ENCODE data around the gene MEIOB. TPM values are rescaled to one million over a fixed set of nuclear protein-coding genes. Genes with fewer than 3 reads are reported as not detected.
"Not testable (repeated sequence)": the region's sequence is repeated elsewhere in the genome, so short reads cannot be mapped to it uniquely, and the experiment has no call there.

Gene MEIOB
- total and polyA plus RNA-seq, 10 donors: not detected

- H3K27me3 ChIP-seq (replicated peaks in 1 of 7): peaks cover 0 to 56% (median 0%) of the 10 kb centered on the region in 7 donors
- H3K27ac ChIP-seq: no peak overlapping the region
- WGBS, 5 donors: 71 to 90% (median 84%) methylated on average over 8 to 9 of the region's 9 CpGs
- H3K9me3 ChIP-seq: no peaks in the 10 kb centered on the region
- no peaks in the 10 kb centered on the region for H3K4me1 ChIP-seq
- H3K36me3 ChIP-seq: no peaks in the 10 kb centered on the region
- intact Hi-C loops (cut with DNase I; ENCODE audit: low total_unique reads): no loop called here
- no peak for DNase-seq
- TF ChIP-seq POLR2AphosphoS5 (IDR thresholded peaks at IDR 0.05) (no peak), POLR2A (IDR thresholded peaks at IDR 0.05) (no peak)
- TF ChIP-seq, protein P1, sequence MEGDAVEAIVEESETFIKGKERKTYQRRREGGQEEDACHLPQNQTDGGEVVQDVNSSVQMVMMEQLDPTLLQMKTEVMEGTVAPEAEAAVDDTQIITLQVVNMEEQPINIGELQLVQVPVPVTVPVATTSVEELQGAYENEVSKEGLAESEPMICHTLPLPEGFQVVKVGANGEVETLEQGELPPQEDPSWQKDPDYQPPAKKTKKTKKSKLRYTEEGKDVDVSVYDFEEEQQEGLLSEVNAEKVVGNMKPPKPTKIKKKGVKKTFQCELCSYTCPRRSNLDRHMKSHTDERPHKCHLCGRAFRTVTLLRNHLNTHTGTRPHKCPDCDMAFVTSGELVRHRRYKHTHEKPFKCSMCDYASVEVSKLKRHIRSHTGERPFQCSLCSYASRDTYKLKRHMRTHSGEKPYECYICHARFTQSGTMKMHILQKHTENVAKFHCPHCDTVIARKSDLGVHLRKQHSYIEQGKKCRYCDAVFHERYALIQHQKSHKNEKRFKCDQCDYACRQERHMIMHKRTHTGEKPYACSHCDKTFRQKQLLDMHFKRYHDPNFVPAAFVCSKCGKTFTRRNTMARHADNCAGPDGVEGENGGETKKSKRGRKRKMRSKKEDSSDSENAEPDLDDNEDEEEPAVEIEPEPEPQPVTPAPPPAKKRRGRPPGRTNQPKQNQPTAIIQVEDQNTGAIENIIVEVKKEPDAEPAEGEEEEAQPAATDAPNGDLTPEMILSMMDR (IDR thresholded peaks at IDR 0.05 in 8 of 11, conservative IDR thresholded peaks at IDR 0.05 in 3 of 11): no peak
- H3K4me3 ChIP-seq: no peak overlapping the region
These were observed 28.4 kb upstream of the MEIOB start for GRCh38 chr16:1900452-1900774.

- Histone ChIP-seq H3K27me3 (replicated peaks in 1 of 7) (peaks cover 0 to 54% (median 0%) of the 10 kb centered on the region in 7 donors), H3K9me3 (no peaks in the 10 kb centered on the region), H3K4me1 (no peaks in the 10 kb centered on the region), H3K27ac (no peak overlapping the region), H3K4me3 (no peak overlapping the region), H3K36me3 (no peaks in the 10 kb centered on the region)
- WGBS, 5 donors: 78 to 89% (median 85%) methylated on average over 16 of the region's 16 CpGs
- intact Hi-C loops (cut with DNase I; ENCODE audit: low total_unique reads): no loop called here
- no peak for DNase-seq
- TF ChIP-seq POLR2A (IDR thresholded peaks at IDR 0.05) (no peak), POLR2AphosphoS5 (IDR thresholded peaks at IDR 0.05) (no peak)
- TF ChIP-seq, protein P1 (IDR thresholded peaks at IDR 0.05 in 8 of 11, conservative IDR thresholded peaks at IDR 0.05 in 3 of 11): no peak
These were observed 27.9 kb upstream of the MEIOB start for GRCh38 chr16:1899641-1900451.

GRCh38 chr16:1897692-1898091, 25.7 kb upstream of the MEIOB start:
- H3K27me3 ChIP-seq (replicated peaks in 1 of 7): peaks cover 0 to 59% (median 0%) of the 10 kb centered on the region in 7 donors
- H3K4me1 ChIP-seq; H3K36me3 ChIP-seq; H3K4me3 ChIP-seq; intact Hi-C loops (cut with DNase I; ENCODE audit: low total_unique reads); H3K9me3 ChIP-seq; H3K27ac ChIP-seq; DNase-seq: not testable (repeated sequence)
- WGBS, 5 donors: 67 to 85% (median 80%) methylated on average over 2 of the region's 2 CpGs

DNA sequence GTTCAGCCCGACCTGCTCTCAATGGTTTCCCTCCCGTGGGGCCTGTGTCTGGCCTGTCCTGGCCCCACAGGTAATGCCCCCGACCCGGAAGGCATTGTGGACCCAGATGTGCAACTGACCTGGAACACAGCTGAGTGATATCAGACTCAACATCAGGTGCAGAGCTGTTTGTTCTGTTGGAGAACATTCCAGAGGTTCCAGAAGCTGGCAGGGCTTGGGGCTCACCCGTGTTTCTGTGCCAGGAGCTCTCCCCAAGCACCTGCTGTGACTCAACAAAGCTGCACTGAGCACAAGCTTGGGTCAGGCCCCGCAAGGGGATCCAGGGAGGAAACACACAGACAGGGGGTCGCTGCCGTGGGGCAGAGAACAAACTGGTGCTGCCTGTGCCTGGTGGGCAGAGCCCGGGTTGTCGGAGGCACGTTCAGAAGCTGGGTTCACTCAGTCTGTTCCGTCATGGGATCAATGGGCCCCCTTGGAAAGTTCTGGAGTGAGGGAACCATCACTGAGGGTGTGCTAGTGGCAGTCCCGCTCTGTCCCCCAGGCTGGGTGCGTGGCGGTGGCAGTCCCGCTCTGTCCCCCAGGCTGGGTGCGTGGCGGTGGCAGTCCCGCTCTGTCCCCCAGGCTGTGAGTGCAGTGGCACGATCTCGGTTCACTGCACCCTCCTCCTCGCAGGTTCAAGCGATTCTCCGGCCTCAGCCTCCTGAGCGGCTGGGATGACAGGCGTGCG, 24.1 kb upstream of the MEIOB start:
- no peak overlapping the region for H3K4me3 ChIP-seq
- H3K36me3 ChIP-seq: no peaks in the 10 kb centered on the region
- no peak overlapping the region for H3K27ac ChIP-seq
- no peak for DNase-seq
- TF ChIP-seq POLR2AphosphoS5 (IDR thresholded peaks at IDR 0.05) (no peak), POLR2A (IDR thresholded peaks at IDR 0.05) (no peak)
- TF ChIP-seq, protein P1 (IDR thresholded peaks at IDR 0.05 in 8 of 11, conservative IDR thresholded peaks at IDR 0.05 in 3 of 11): no peak
- H3K27me3 ChIP-seq (replicated peaks in 1 of 7): peaks cover 0 to 74% (median 0%) of the 10 kb centered on the region in 7 donors
- intact Hi-C loops (cut with DNase I; ENCODE audit: low total_unique reads): no loop called here
- H3K9me3 ChIP-seq: no peaks in the 10 kb centered on the region
- no peaks in the 10 kb centered on the region for H3K4me1 ChIP-seq
- WGBS, 5 donors: 79 to 85% (median 81%) methylated on average over 20 to 27 of the region's 27 CpGs
